Activated CD8-positive, alpha-beta memory T cell treated with anti-CD3 and anti-CD28 coated beads for 1 hour (primary cell): Measurements from ENCODE around the gene EHBP1.
"Not testable (repeated sequence)": the region's sequence is repeated elsewhere in the genome, so short reads cannot be mapped to it uniquely, and the experiment has no call there.

Experiments used
- DNase-seq, 2 donors: peaks; one replicate each; pipeline ENCODE4 v3.0.0-alpha.2; 2020; ENCODE audit warnings: low read depth in 1 of 2; ENCODE audit errors: extremely low read depth in 1 of 2

EHBP1 gene

GRCh38 chr2:63058144-63058920 lies 352.8 kb downstream of the EHBP1 start:
- no peak for DNase-seq

GRCh38 chr2:63058921-63059792 lies 353.6 kb downstream of the EHBP1 start:
- DNase-seq: no peak

GRCh38 chr2:63059793-63060471 lies 354.4 kb downstream of the EHBP1 start:
- DNase-seq: no peak

GRCh38 chr2:63060472-63060991 lies 355.0 kb downstream of the EHBP1 start:
- DNase-seq: no peak

- DNase-seq: no peak
Observed at GRCh38 chr2:63064197-63064596, 358.7 kb downstream of the EHBP1 start.

- no peak for DNase-seq
Observed at GRCh38 chr2:63064661-63065060, 359.1 kb downstream of the EHBP1 start.

- no peak for DNase-seq
Observed at GRCh38 chr2:63066265-63066664, 360.8 kb downstream of the EHBP1 start.

- no peak for DNase-seq
Observed at GRCh38 chr2:63066838-63067237, 361.3 kb downstream of the EHBP1 start.

GRCh38 chr2:63071664-63072063 lies 366.2 kb downstream of the EHBP1 start:
- DNase-seq: no peak

GRCh38 chr2:63073994-63074393 lies 368.5 kb downstream of the EHBP1 start:
- no peak for DNase-seq

- DNase-seq: not testable (repeated sequence)
Observed at GRCh38 chr2:63074399-63074798, 368.9 kb downstream of the EHBP1 start.

GRCh38 chr2:63078852-63079606 lies 373.5 kb downstream of the EHBP1 start:
- no peak for DNase-seq

GRCh38 chr2:63081404-63081803 lies 375.9 kb downstream of the EHBP1 start:
- no peak for DNase-seq

GRCh38 chr2:63086687-63087086 lies 381.2 kb downstream of the EHBP1 start:
- no peak for DNase-seq

GRCh38 chr2:63092401-63092800 lies 386.9 kb downstream of the EHBP1 start:
- no peak for DNase-seq

GRCh38 chr2:63092857-63093256 lies 387.3 kb downstream of the EHBP1 start:
- DNase-seq: no peak

- DNase-seq: no peak
Observed at GRCh38 chr2:63093502-63093901, 388.0 kb downstream of the EHBP1 start.
